ENCODE data around the gene DNAJA4.

Gene DNAJA4

DNA sequence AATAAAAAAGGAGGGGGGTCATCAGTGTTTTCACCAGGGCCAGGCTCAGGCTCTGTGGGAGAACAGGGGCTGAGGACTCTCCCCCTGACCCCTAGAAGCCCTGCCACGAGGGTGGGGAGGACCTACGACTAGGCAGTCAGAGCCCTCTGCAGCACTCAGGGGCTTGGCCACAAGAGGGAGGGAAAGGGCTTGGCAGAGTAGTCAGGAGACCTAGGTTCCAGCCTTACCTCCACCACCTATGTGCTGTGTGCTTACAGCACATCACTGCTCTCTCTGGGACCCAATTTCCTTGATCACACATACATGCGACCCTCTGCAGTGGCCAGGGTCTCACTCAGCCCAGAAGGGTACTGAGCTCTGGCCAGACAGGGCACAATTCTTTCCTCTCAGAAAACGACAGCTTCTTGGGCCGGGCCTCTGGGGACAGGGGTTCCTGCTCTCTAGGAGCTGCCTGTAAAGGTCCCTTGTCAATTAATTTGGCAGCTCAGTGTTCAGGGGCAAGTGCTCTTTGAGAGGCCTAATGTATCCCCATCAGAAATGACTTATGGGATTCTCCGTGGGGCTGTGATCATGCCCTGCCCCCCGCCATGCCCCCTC, 51.4 kb downstream of the DNAJA4 start:
- no peaks in the 10 kb centered on the region for H3K27me3 ChIP-seq (ENCODE audit: insufficient read depth, low read length)
- H3K79me2 ChIP-seq (ENCODE audit: insufficient read depth, low read length) = no peaks in the 10 kb centered on the region
- no peak overlapping the region for H2AFZ ChIP-seq (ENCODE audit: low read length)
- no peak overlapping the region for H3K4me3 ChIP-seq (ENCODE audit: low read depth, low read length, poor library complexity, severe bottlenecking)
- H3K36me3 ChIP-seq (ENCODE audit: insufficient read depth, low read length) = no peaks in the 10 kb centered on the region
- H3K4me1 ChIP-seq (ENCODE audit: insufficient read depth, low read length, severe bottlenecking) = no peaks in the 10 kb centered on the region
- no peak overlapping the region for H3K9ac ChIP-seq (ENCODE audit: low read length)
- no peaks in the 10 kb centered on the region for H3K9me2 ChIP-seq (ENCODE audit: low read depth, low read length)
- no peak for TF ChIP-seq EZH2 (IDR thresholded peaks at IDR 0.05; ENCODE audit: borderline replicate concordance, low read length)
- TF ChIP-seq, protein P1, sequence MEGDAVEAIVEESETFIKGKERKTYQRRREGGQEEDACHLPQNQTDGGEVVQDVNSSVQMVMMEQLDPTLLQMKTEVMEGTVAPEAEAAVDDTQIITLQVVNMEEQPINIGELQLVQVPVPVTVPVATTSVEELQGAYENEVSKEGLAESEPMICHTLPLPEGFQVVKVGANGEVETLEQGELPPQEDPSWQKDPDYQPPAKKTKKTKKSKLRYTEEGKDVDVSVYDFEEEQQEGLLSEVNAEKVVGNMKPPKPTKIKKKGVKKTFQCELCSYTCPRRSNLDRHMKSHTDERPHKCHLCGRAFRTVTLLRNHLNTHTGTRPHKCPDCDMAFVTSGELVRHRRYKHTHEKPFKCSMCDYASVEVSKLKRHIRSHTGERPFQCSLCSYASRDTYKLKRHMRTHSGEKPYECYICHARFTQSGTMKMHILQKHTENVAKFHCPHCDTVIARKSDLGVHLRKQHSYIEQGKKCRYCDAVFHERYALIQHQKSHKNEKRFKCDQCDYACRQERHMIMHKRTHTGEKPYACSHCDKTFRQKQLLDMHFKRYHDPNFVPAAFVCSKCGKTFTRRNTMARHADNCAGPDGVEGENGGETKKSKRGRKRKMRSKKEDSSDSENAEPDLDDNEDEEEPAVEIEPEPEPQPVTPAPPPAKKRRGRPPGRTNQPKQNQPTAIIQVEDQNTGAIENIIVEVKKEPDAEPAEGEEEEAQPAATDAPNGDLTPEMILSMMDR (IDR thresholded peaks at IDR 0.05; ENCODE audit: low read length) = peak; percentile 34
- no peaks in the 10 kb centered on the region for H4K20me1 ChIP-seq (ENCODE audit: insufficient read depth, low read length)
- no peak overlapping the region for H3K4me2 ChIP-seq (ENCODE audit: low read length)
- no peaks in the 10 kb centered on the region for H3F3A ChIP-seq (ENCODE audit: insufficient read depth, low read length)
- no peak overlapping the region for H3K27ac ChIP-seq (ENCODE audit: low read depth, low read length, poor library complexity, severe bottlenecking)
- no peaks in the 10 kb centered on the region for H3K9me3 ChIP-seq (ENCODE audit: low read length)

DNA sequence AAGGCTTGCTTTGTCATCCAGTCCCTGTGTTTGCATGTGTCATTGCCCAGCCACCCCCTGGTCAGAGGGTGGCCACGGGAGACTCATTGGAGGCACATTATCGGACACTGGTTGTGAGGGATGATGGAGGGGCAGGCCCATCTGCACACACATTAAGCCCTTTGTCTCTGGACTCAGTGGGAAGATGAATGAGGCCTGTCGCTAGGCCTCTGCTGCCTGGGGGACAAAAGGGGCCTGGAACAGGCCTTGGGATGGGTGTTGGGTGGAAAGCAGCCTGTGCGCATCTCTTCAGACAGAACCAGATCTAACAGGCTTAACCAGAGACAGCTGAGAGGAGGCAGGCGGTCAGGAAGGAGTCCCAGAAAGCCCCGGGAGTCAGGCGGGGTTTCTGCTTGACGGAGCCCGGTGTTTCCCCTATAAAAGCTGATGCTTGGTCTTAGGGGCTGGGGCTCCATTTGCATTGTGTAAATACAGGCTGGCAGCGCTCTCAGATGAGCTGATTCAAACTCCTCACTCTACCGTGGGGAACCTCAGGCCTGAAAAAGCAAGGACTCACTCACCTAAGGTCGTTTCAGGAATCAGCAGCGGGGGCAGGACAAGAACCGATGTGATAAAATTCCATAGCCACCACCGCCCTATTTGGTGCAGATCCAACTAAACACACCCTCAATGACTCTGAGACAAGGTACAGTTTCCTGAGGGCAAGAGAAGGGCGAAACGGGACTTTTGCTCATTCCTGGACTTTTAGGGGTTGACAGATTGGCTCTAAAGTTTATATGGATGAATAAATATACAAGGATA, 52.1 kb downstream of the DNAJA4 start:
- no peak overlapping the region for H3K9ac ChIP-seq (ENCODE audit: low read length)
- no peak overlapping the region for H2AFZ ChIP-seq (ENCODE audit: low read length)
- no peak overlapping the region for H3K27ac ChIP-seq (ENCODE audit: low read depth, low read length, poor library complexity, severe bottlenecking)
- H3K36me3 ChIP-seq (ENCODE audit: insufficient read depth, low read length) = no peaks in the 10 kb centered on the region
- H3K4me2 ChIP-seq (ENCODE audit: low read length) = no peak overlapping the region
- no peaks in the 10 kb centered on the region for H3K4me1 ChIP-seq (ENCODE audit: insufficient read depth, low read length, severe bottlenecking)
- H3K9me3 ChIP-seq (ENCODE audit: low read length) = no peaks in the 10 kb centered on the region
- no peaks in the 10 kb centered on the region for H3K79me2 ChIP-seq (ENCODE audit: insufficient read depth, low read length)
- H3K9me2 ChIP-seq (ENCODE audit: low read depth, low read length) = no peaks in the 10 kb centered on the region
- H3K27me3 ChIP-seq (ENCODE audit: insufficient read depth, low read length) = no peaks in the 10 kb centered on the region
- H4K20me1 ChIP-seq (ENCODE audit: insufficient read depth, low read length) = no peaks in the 10 kb centered on the region
- no peak for TF ChIP-seq EZH2 (IDR thresholded peaks at IDR 0.05; ENCODE audit: borderline replicate concordance, low read length)
- TF ChIP-seq, protein P1 (IDR thresholded peaks at IDR 0.05; ENCODE audit: low read length) = no peak
- H3F3A ChIP-seq (ENCODE audit: insufficient read depth, low read length) = no peaks in the 10 kb centered on the region
- H3K4me3 ChIP-seq (ENCODE audit: low read depth, low read length, poor library complexity, severe bottlenecking) = no peak overlapping the region

DNA sequence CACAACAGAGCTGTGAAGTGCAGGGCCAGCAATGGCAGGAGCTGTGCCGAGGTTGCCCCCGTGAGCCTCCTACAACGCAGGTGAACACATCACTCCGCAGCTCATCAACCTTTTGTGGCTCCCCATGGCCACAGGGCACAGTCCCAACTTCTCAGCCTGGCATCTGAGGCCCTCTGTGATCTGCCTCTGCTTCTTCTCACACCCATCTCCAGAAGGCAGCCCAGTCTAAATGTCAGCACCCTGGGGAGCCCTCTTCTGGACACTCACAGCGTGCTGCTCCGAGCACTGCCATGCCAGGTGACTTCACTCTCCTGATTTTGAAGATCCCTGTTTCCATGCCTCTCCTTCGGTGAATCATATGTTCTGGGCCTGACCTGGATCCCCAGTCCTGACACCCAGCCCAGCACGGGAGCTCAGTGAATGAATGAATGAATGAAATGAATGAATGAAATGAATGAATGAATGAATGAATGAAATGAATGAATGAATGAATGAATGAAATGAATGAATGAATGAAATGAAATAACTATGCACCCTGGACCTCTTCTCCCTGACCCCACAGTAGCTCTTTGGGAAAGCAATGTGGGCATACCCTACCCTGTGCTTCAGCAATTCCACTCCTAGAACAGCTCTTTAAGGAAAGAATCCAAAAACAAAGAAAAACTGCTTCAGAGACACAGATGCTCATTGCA, 52.9 kb downstream of the DNAJA4 start:
- H3K4me3 ChIP-seq (ENCODE audit: low read depth, low read length, poor library complexity, severe bottlenecking) = no peak overlapping the region
- no peaks in the 10 kb centered on the region for H3K4me1 ChIP-seq (ENCODE audit: insufficient read depth, low read length, severe bottlenecking)
- TF ChIP-seq, protein P1 (IDR thresholded peaks at IDR 0.05; ENCODE audit: low read length) = peak; percentile 30
- TF ChIP-seq EZH2 (IDR thresholded peaks at IDR 0.05; ENCODE audit: borderline replicate concordance, low read length) = no peak
- H3K9me3 ChIP-seq (ENCODE audit: low read length) = no peaks in the 10 kb centered on the region
- H3K36me3 ChIP-seq (ENCODE audit: insufficient read depth, low read length) = no peaks in the 10 kb centered on the region
- no peak overlapping the region for H3K27ac ChIP-seq (ENCODE audit: low read depth, low read length, poor library complexity, severe bottlenecking)
- no peak overlapping the region for H2AFZ ChIP-seq (ENCODE audit: low read length)
- H3K79me2 ChIP-seq (ENCODE audit: insufficient read depth, low read length) = no peaks in the 10 kb centered on the region
- no peaks in the 10 kb centered on the region for H3K27me3 ChIP-seq (ENCODE audit: insufficient read depth, low read length)
- H3K9ac ChIP-seq (ENCODE audit: low read length) = no peak overlapping the region
- no peaks in the 10 kb centered on the region for H4K20me1 ChIP-seq (ENCODE audit: insufficient read depth, low read length)
- H3K4me2 ChIP-seq (ENCODE audit: low read length) = no peak overlapping the region
- no peaks in the 10 kb centered on the region for H3F3A ChIP-seq (ENCODE audit: insufficient read depth, low read length)
- no peaks in the 10 kb centered on the region for H3K9me2 ChIP-seq (ENCODE audit: low read depth, low read length)

All from OCI-LY1 (cell line).